ENCODE measurements around the gene CTNS.
"Not testable (repeated sequence)": the region's sequence is repeated elsewhere in the genome, so short reads cannot be mapped to it uniquely, and the experiment has no call there.

The CTNS gene

GRCh38 chr17:3688027-3688553 lies 51.5 kb downstream of the CTNS start:
- no peak for DNase-seq (ENCODE audit: low read depth)

DNA sequence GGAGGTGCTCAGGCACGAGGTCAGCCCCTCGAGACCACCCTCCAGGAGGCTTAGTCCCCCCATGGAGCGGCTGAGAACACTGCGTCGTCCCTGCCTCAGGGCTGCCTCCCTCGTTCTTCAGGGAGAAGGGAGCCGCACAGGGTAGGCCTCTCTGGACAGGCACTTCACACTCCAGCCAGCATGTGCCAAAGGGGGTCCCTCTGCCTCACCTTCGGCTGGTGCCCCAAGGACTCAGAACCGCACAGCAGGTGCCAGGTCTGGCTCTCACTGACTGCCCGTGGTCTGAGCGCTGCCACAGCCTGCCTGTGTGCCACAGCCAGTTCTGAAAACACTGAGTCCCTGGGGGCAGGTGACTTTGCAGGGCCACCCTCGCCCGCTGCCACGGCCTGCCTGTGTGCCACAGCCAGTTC lies 52.3 kb downstream of the CTNS start:
- no peak for DNase-seq (ENCODE audit: low read depth)

DNA sequence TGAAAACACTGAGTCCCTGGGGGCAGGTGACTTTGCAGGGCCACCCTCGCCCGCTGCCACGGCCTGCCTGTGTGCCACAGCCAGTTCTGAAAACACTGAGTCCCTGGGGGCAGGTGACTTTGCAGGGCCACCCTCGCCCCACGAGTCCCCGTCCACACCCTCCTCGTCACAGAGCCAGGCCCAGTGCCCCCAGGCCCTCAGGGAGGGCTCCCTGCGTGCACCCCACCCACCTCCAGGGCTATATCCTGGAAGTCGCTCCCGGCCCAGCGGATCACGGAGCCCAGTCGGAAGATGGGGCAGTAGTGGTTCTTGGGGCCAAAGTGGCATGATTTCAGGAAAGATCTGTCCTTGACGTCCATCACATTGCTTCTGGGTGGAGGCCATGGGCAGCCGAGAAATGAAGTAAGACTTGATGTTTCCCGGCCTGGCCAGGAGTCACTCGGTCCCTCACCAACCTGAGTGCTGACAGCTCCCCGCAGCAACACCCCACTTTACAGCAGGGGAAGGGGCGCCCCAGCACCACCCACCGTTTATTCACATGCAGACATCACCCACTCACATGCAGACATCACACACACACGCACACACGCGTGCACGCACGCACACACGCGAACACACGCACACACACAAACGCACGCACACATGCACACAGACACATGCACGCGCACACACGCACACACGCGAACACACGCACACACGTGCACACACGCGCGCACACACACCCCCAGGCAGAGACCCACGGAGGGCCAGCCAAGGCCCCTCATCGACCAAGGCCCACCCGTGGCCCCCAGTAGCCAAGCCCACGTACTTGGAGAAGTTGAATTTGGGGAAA lies 52.9 kb downstream of the CTNS start:
- no peak for DNase-seq (ENCODE audit: low read depth)

DNA sequence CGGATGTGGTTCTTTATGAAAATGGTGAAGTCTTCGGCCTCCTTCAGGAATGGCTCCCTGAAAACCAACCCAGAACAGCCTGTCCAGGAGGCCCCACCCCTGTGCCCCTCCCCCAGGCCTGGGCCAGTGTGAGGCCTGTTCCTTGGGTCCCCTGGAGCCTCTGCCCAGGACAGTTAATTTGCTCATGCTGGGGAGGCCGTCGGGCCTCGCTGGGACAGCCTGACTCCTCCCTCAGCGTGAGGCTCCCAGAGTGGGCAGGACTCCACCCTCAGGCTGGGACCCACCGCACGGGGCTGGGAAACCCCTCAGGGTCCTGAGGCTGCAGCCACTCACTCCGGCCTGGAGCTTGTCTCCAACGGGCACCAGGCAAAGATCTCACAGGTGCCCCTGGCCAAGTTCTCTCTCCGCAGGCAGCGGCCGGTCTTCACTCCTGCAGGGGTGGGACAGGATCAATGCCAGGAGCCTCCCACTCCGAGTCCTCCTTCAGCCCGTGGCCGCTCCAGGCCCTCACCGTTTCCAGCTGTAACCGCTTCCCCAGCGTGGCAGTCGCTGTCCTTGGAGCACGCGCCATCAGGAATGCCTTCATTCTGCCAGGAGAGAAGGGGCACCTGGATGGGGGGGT lies 53.6 kb downstream of the CTNS start:
- DNase-seq (ENCODE audit: low read depth) = no peak

GRCh38 chr17:3691617-3692067 lies 55.1 kb downstream of the CTNS start:
- DNase-seq (ENCODE audit: low read depth) = no peak

DNA sequence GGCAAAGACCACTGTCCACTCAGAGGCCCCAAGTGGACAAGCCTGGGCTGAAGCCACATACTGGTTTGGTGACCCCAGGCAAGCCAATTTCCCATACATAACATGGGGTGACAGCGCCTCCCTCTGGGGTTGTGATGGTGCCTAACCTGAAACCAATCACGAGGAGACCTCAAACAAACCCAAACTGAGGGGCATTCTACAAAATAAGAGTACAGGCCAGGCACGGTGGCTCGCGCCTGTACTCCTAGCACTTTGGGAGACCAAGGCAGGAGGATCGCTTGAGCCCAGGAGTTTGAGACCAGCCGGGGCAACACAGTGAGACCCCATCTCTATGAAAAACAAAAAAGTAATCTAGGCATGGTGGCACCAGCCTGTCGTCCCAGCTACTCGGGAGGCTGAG lies 55.8 kb downstream of the CTNS start:
- no peak for DNase-seq (ENCODE audit: low read depth)

- no peak for DNase-seq (ENCODE audit: low read depth)
Observed at GRCh38 chr17:3693141-3693540, 56.6 kb downstream of the CTNS start.

GRCh38 chr17:3693829-3694231 lies 57.3 kb downstream of the CTNS start:
- DNase-seq (ENCODE audit: low read depth) = no peak

DNA sequence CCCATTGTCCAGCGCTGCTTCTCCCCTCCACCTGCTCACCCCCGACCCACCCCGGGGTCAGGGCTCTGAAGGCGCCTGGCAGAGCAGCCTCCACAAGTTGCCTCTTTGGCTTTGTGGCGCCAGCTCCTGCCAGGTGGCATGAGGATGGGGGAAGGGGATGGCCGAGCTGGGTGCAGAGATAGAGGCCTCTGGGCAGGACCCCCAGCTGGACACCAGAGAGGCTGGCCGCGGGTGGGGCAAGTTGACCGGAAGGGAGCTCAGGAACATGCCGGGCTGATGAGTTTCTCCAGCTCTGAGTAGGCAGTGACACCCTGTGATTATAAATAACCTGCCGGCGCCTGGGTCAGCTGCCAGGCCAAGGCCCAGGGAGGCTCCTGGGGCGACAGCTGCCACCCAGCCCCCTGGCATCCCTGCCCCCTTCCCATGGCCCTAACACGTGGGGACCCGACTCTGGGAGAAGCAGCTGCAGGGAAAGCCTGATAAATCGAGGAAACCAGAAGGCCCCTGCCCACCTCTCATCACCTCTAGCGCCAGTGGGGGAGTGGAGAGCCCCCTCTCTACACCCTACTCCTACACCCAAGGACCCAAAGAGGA lies 58.7 kb downstream of the CTNS start:
- no peak for DNase-seq (ENCODE audit: low read depth)

- DNase-seq (ENCODE audit: low read depth) = no peak
Observed at GRCh38 chr17:3695723-3696411, 59.3 kb downstream of the CTNS start, which contains the start of gene P2RX5. TSS of gene P2RX5 (minus strand) at chr17:3696155. CDS start at chr17:3696005, 150 bp downstream.

GRCh38 chr17:3697103-3697476 lies 60.5 kb downstream of the CTNS start:
- no peak for DNase-seq (ENCODE audit: low read depth)

DNA sequence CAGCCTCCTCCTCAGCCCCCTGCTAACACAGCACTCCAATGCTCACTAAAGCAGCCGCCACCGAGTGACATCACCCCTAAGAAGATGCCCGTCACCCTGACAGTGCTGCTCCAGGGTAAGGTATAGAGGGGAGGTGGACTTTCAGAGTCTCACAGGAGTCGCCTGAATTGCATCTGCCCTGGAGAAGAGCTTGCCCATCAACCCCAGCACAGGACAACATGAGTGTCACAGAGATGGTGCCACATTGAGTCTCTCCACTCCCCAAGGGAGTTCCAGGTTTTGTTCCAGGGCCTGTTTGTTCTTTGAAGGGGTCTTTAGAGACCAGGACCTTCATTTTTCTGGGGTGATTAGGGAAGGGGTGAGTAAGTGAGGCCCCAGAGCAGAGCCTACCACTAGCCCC lies 61.6 kb downstream of the CTNS start:
- DNase-seq (ENCODE audit: low read depth) = no peak

- no peak for DNase-seq (ENCODE audit: low read depth)
Observed at GRCh38 chr17:3699951-3700350, 63.4 kb downstream of the CTNS start.

DNA sequence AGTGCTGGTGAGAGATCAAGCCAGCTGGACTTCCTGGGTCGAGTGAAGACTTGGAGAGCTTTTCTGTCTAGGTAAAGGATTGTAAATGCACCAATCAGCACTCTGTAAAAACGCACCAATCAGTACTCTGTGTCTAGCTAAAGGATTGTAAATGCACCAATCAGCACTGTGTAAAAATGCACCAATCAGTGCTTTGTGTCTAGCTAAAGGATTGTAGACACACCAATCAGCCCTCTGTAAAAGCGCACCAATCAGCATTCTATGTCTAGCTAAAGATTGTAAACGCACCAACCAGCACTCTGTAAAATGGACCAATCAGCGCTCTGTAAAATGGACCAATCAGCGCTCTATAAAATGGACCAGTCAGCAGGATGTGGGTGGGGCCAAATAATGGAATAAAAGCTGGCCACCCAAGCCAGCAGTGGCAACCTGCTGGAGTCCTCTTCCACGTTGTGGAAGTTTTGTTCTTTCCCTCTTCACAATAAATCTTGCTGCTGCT lies 65.5 kb downstream of the CTNS start:
- DNase-seq (ENCODE audit: low read depth) = not testable (repeated sequence)

DNA sequence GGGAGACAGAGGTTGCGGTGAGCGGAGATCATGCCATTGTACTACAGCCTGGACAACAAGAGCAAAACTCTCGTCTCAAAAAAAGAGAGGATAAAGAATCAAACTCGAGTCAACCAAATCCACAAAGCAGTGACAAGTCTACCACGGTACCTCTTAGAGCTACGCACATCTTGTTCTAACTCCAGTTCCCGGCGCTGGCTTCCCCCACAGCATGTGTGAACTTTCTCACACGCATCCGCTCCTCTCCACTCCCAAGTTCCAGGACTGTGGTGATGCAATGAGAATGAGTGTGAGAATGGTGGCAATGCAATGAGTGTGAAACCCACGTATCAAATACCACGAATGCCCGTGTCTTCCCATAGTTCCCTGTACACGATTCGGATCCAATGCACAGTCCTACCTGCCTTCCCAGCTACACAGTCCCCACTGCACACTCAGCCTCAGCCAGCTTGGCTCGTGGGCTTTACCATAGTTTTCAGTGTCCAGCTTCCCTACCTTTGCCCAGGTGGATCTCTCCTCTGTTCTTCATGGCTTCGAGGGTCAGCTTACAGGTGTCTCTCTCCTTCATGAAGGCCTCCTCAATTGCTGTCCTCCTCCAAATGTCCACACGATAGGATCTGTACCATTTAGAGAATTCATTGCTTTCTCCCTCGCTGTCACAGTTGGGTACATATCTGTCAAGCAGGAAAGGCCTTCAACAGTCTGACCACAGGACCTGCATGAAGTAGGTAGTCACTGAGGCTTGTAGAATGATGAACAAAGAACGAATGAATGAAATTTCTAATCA lies 68.6 kb downstream of the CTNS start:
- no peak for DNase-seq (ENCODE audit: low read depth)

DNA sequence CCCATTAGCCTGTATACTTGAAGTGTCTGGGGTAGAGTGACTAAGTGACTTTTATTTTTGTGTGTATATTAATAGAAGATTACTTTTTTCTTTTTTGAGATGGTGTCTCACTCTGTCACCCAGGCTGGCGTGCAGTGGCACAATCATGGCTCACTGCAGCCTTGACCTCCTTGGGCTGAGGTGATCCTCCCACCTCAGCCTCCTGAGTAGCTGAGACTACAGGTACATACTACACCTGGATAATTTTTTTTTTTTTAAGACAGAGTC lies 69.1 kb downstream of the CTNS start:
- not testable (repeated sequence) for DNase-seq (ENCODE audit: low read depth)

DNA sequence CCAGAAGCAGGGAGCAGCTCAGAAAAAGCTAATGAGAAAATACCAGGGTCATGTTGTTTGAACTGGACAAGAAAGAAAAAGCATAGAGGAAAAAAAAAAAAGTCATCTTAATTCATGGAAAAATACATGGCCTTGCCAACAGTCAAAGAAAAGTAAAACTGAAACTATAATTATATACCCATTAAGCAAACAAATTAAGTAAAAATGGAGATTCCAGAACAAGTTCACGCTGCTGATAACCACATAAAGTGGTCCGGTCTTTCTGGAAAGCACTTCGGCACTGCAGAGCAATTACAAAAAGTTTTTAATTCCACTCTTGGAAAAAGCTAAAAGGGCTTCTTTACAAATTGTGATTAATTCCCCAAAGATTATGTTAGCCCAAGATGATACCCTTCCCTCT lies 71.8 kb downstream of the CTNS start:
- DNase-seq (ENCODE audit: low read depth) = no peak

GRCh38 chr17:3710951-3711383 lies 74.4 kb downstream of the CTNS start:
- DNase-seq (ENCODE audit: low read depth) = peak; percentile 70

Data from activated T-cell treated with anti-CD3 and anti-CD28 coated beads for 24 hours (primary cell).